ENCODE measurements around the gene TTN.

GRCh38 chr2:178498137-178498536, 309.1 kb downstream of the TTN start:
- TF ChIP-seq CTCF (IDR thresholded peaks at IDR 0.05) (no peak), EZH2 (IDR thresholded peaks at IDR 0.05; ENCODE audit: borderline replicate concordance, insufficient read depth, low read depth, low read length, poor library complexity, severe bottlenecking) (no peak)

All from B cell (primary cell).